C4-2B (cell line): ENCODE data around the gene NT5DC4.
"Not testable (repeated sequence)": the region's sequence is repeated elsewhere in the genome, so short reads cannot be mapped to it uniquely, and the experiment has no call there.

Source experiments
- H3K27ac ChIP-seq: fragments of 450-650 bp; 2 replicates; pipeline ENCODE4 v1.5.1; 2017
- CTCF ChIP-seq: fragments of 450-650 bp; conservative IDR thresholded peaks from 2 replicates; pipeline ENCODE4 v1.5.1; 2017; ENCODE audit warnings: mild to moderate bottlenecking
- ZFX ChIP-seq: fragments of 450-650 bp; IDR thresholded peaks from 2 replicates; pipeline ENCODE4 v1.6.1; 2017

The NT5DC4 gene

GRCh38 chr2:112699984-112700667 is 20.7 kb upstream of the NT5DC4 start:
- no peak for TF ChIP-seq ZFX
- no peak for TF ChIP-seq CTCF
- H3K27ac ChIP-seq, result no peak overlapping the region

DNA sequence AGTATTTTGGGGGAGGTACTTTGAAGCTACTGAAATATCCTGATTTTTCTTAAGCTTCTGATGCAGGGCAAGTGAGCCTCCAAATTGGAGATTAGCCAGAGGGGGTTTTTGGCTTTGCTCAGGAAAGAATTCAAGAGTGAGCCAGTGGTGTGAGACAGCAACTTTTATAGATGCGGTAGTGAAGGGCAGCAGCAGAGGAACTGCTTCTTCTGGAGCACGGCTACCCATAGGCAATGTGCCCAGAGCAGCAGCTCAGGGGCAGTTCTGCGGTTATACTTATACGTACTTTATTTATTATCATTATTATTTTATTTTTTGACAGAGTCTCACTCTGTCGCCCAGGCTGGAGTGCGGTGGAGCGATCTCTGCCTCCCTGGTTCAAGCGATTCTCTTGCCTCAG is 19.8 kb upstream of the NT5DC4 start:
- TF ChIP-seq CTCF (no peak), ZFX (no peak)

GRCh38 chr2:112703684-112704083 is 17.1 kb upstream of the NT5DC4 start:
- TF ChIP-seq CTCF (no peak), ZFX (no peak)
- H3K27ac ChIP-seq, result no peak overlapping the region

More for the DNA sequence above, 19.8 kb upstream of the NT5DC4 start:
- no peak overlapping the region for H3K27ac ChIP-seq

DNA sequence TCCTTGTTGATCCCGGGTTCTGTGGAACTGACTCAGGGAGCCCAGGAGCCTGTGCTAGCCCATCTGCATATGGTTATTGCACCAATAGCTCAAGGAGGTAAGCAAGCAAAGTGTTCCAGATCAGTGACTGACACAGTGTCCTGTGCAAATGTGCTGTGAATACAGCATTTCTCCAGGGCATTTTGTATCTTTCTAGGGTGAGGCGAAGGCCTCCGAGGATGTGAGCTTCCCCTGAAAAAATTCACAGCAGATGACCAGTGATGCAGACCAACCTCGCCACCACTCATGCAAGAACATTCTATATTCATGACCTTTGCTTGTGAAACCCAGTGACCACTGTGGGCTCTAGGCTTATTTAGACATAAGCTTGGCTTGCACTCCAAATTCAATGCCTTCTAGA is 15.2 kb upstream of the NT5DC4 start:
- H3K27ac ChIP-seq, result no peak overlapping the region
- no peak for TF ChIP-seq CTCF
- no peak for TF ChIP-seq ZFX

GRCh38 chr2:112706170-112706664 is 14.6 kb upstream of the NT5DC4 start:
- no peak for TF ChIP-seq ZFX
- no peak for TF ChIP-seq CTCF
- H3K27ac ChIP-seq, result no peak overlapping the region

GRCh38 chr2:112706947-112707346 is 13.9 kb upstream of the NT5DC4 start:
- not testable (repeated sequence) for H3K27ac ChIP-seq

- H3K27ac ChIP-seq, result no peak overlapping the region
- TF ChIP-seq ZFX (no peak), CTCF (no peak)
These were observed 11.9 kb upstream of the NT5DC4 start for GRCh38 chr2:112708968-112709367.

DNA sequence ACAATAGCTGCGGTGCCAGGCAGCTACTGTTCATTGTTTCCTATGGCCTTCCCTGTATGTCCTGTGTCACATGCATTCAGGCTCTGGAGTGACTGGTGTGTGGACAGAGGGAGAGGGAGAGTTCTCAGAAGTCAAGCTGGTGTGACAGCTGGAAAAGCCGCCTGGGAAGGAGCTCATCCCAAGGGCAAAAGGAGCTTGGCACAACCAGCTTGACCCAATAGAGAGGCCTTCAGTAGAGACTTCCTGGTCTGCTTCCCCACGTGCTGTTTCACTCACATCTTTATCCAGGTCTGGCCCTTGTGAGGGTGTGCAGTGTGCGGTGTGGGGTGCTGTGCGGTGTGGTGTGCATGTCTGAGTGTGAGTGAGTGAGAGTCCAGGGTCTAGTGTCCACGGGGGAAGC is 11.1 kb upstream of the NT5DC4 start:
- TF ChIP-seq CTCF, result no peak
- no peak for TF ChIP-seq ZFX
- H3K27ac ChIP-seq, result no peak overlapping the region
